ENCODE data around the gene CASTOR1.

CASTOR1 gene

GRCh38 chr22:30312053-30312452, 22.7 kb upstream of the CASTOR1 start:
- Mint-ChIP-seq H3K9me3 (no peaks in the 10 kb centered on the region), H3K27ac (peak overlapping the region; percentile 60), H3K4me3 (no peak overlapping the region), H3K27me3 (no peaks in the 10 kb centered on the region), H3K36me3 (ENCODE audit: low read depth) (peaks cover 56% of the 10 kb centered on the region), H3K4me1 (ENCODE audit: low read depth) (peaks cover 99% of the 10 kb centered on the region)
- intact Hi-C loops (cut with micrococcal nuclease): no loop called here

DNA sequence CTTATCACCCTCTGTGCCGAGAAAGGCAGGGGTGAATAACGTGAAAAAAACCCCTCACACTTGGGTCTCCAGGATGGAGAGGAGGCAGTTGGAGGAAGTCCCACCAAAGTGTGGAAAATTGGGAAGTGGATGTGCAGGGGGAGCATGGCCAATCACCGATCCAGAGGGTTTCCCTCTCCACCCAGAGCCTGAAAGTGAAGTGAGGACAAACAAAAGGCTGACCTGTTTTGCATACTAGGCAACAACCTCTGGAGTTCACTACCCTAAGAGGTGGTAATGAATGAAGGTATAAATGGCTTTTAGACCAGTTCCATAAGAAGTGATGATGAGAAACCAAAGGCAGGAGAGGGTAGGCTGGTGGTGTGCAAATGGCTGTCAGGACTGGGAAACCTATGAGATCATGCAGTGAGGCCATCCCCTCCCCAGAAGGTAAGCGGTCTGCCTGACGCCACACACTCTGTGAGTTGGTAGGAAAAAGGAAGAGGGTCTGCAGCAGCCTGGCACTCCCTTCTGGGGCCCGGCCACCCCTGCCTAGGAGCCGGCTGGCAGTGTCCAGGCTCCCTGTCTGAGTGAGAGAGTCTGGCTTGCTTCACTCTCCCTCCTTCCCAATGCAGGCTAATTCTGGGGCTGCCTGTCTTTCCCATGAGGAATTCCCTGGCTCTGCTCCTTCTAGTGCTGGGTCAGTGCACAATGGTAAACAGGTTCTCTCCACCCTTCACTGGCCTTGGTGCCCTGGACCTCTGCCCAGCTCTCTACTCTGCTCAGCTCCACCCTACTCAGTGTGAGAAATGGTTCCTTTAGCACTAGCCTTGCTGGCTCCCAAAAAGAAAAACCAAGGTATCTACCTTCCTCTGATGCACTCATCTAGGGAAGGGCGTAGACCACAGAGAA, 21.8 kb upstream of the CASTOR1 start:
- H3K36me3 Mint-ChIP-seq (ENCODE audit: low read depth): peaks cover 50% of the 10 kb centered on the region
- H3K27me3 Mint-ChIP-seq: no peaks in the 10 kb centered on the region
- intact Hi-C loops (cut with micrococcal nuclease): no loop called here
- H3K4me1 Mint-ChIP-seq (ENCODE audit: low read depth): peaks cover 100% of the 10 kb centered on the region
- peak overlapping the region; percentile 60 for H3K27ac Mint-ChIP-seq
- H3K9me3 Mint-ChIP-seq: no peaks in the 10 kb centered on the region
- no peak overlapping the region for H3K4me3 Mint-ChIP-seq

DNA sequence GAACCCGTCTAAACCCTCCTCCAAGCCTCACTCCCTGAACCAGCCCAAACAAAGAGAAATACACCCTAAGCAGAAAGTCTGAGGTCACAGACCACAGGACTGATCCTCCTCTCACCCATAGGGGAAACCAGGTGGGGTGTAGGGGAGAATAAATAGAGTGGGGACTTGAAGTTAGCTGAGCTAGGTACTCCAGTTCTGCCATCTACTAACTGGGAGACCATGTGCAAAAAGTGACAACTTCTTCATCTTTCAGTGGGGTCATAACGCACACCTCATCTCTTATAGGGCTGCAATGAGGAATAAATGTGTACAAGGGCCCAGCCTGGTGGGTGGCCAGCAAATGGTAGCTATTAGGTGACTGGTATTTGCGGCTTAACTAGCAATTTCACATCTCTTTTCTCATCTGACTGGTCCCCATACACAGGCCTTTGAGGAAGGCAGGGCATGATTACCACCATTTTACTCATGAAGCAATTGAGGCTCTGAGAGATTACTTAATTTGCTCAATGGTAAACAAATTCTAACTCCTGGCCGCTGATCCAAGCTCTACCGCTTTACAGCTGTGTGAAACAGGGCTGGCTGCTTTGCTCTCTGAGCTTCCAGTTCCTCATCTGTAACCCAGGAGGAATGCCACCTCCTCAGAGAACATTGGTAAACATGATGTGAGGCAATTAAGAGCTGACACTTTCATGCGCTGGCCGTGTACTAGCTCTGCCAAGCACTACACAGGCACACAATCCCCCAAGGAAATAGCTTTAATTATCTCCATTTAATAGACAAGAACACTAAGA, 20.8 kb upstream of the CASTOR1 start:
- Mint-ChIP-seq H3K9me3 (no peaks in the 10 kb centered on the region), H3K4me1 (ENCODE audit: low read depth) (peaks cover 100% of the 10 kb centered on the region), H3K27me3 (no peaks in the 10 kb centered on the region), H3K27ac (peak overlapping the region; percentile 60), H3K4me3 (no peak overlapping the region), H3K36me3 (ENCODE audit: low read depth) (peaks cover 40% of the 10 kb centered on the region)
- intact Hi-C loops (cut with micrococcal nuclease): no loop called here

DNA sequence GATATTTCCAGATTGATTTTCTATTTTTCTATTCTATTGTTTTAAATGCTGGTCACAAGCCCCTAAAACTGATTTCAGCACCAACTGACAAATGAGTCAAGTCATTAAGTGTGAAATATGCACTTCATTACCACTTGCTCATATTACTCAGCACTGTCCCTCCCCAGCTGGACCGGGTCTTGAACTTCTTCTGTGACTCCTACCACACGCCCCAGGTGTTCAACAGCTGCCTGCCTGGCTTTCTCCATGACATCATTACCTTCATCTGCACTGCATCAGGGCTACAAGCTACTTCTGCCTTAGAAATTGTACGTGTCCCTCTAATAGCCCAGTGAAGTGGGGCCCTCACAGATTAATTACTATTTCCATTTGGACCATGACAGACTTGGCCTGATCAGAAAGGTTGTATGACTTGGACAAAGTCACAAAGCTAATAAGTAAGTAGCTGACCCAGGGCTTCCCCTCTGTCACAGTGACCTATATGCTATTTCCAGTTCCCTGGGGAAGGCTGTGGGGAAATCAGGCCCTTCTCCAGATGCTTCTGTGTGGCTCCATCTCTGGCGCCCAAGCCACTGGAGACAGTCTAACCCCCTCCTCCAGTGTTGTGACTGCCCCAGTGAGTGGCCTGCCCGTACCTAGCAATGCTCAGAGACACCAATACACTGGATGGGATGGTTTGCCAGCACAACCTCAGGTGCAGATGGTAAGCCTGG, 19.4 kb upstream of the CASTOR1 start:
- H3K9me3 Mint-ChIP-seq: no peaks in the 10 kb centered on the region
- intact Hi-C loops (cut with micrococcal nuclease): no loop called here
- H3K27me3 Mint-ChIP-seq: no peaks in the 10 kb centered on the region
- H3K36me3 Mint-ChIP-seq (ENCODE audit: low read depth): peaks cover 39% of the 10 kb centered on the region
- no peak overlapping the region for H3K4me3 Mint-ChIP-seq
- peak overlapping the region; percentile 66 for H3K27ac Mint-ChIP-seq
- H3K4me1 Mint-ChIP-seq (ENCODE audit: low read depth): peaks cover 100% of the 10 kb centered on the region

- peaks cover 100% of the 10 kb centered on the region for H3K4me1 Mint-ChIP-seq (ENCODE audit: low read depth)
- no peak overlapping the region for H3K4me3 Mint-ChIP-seq
- no peaks in the 10 kb centered on the region for H3K9me3 Mint-ChIP-seq
- intact Hi-C loops (cut with micrococcal nuclease): no loop called here
- H3K27ac Mint-ChIP-seq: peak overlapping the region; percentile 66
- peaks cover 41% of the 10 kb centered on the region for H3K36me3 Mint-ChIP-seq (ENCODE audit: low read depth)
- H3K27me3 Mint-ChIP-seq: no peaks in the 10 kb centered on the region
These were observed 18.8 kb upstream of the CASTOR1 start for GRCh38 chr22:30308093-30308492.

- Mint-ChIP-seq H3K9me3 (no peaks in the 10 kb centered on the region), H3K4me1 (ENCODE audit: low read depth) (peaks cover 100% of the 10 kb centered on the region), H3K4me3 (no peak overlapping the region), H3K27me3 (no peaks in the 10 kb centered on the region), H3K27ac (peak overlapping the region; percentile 85), H3K36me3 (ENCODE audit: low read depth) (peaks cover 41% of the 10 kb centered on the region)
- intact Hi-C loops (cut with micrococcal nuclease): no loop called here
These were observed 17.8 kb upstream of the CASTOR1 start for GRCh38 chr22:30307041-30307574.

DNA sequence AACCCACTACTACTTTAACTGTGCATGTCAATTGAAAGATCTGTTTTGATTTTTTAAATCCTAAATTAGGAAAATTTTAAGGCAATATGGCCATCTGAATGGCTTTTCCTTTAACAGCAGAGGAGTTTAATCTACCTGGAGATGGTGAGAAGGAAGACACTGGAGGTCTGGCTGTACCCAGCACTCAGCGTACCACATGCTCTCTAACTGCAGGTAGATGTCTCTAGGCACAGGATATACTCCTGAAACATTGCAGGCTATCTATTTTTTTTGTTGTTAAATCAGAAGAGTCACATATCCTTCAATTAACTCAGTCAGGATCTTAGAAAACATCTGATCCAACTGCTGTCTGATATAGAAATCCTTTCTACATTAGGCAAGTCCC, 17.3 kb upstream of the CASTOR1 start:
- Mint-ChIP-seq H3K9me3 (no peaks in the 10 kb centered on the region), H3K27ac (peak overlapping the region; percentile 85), H3K4me3 (no peak overlapping the region), H3K36me3 (ENCODE audit: low read depth) (peaks cover 45% of the 10 kb centered on the region), H3K27me3 (no peaks in the 10 kb centered on the region), H3K4me1 (ENCODE audit: low read depth) (peaks cover 100% of the 10 kb centered on the region)
- intact Hi-C loops (cut with micrococcal nuclease): no loop called here

DNA sequence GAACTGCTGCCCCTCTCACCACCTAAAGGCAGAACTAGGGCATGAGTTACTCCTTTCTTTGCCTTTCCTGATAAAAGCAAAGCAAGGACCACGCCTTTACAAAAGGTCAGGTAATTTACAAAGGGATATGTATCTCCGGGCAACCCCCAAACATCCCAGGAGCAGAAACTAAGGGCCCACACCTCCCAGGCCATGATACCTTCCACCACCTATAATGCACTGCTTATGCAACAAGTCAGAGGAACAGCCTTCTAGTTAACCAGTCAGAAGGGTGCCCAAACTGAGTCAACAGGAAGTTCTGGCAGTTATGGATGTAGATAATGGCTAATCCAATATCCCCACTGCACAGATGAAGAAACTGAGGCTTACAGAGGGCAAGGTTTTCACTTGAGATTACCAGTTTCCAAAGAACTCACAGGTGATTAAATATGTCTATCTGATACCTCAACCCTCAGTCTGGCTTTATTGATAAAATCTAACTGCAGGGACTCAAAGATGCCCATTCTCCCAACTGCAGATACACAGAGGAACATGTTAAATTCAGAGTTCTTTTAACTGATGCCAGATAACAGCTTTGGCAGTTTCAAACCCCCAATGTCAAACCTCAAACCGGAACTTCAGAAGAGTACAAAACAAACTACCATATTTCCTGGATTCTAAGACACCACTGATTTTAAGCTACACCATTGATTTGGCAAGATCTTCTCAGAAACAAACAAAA, 16.8 kb upstream of the CASTOR1 start:
- no peaks in the 10 kb centered on the region for H3K27me3 Mint-ChIP-seq
- peak overlapping the region; percentile 52 for H3K4me3 Mint-ChIP-seq
- peak overlapping the region; percentile 85 for H3K27ac Mint-ChIP-seq
- no peaks in the 10 kb centered on the region for H3K9me3 Mint-ChIP-seq
- H3K4me1 Mint-ChIP-seq (ENCODE audit: low read depth): peaks cover 100% of the 10 kb centered on the region
- intact Hi-C loops (cut with micrococcal nuclease): loop anchor here (1.0 to 2.0 kb wide), 2 partner anchors 19 to 49 kb away; no protein-coding TSS in a partner anchor
- peaks cover 50% of the 10 kb centered on the region for H3K36me3 Mint-ChIP-seq (ENCODE audit: low read depth)

- H3K4me3 Mint-ChIP-seq: peak overlapping the region; percentile 52
- intact Hi-C loops (cut with micrococcal nuclease): loop anchor here (1.0 to 2.0 kb wide), 2 partner anchors 19 to 50 kb away; no protein-coding TSS in a partner anchor
These were observed 16.2 kb upstream of the CASTOR1 start for GRCh38 chr22:30305519-30305905.

DNA sequence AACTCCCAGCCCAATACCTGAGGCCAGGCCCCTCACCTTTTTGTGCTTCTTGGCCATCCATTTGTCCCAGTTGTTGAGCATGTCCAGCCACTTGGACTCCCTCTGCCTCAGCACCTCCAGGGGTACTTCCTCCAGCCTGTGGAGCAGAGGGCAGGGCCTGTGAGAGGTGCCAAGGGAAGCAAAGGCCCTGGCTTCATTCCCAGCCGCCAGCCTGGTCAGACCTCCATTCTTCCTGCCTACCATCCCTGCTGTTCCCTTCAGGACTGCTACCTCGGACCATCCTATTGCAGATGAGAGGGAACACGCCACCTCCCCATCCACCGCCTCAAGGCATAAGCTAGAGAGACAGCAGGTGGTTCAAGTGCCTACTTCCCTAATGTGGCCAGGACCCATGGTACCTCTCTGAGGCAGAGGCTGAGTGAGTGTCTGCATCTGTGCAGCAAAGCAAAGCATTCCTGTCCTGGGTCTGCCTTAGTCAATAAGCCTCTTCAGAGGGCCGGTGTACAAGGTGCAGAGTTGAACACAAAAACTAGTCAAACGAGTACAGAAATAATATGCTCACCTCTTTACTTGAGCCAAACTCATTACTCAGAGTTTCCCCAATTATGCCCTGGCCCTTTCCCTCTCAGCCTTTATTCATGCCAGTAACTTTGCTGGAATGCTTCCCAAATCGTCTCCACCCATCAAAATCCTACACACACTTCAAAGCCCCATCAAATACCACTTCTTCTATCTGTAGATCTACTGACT, 15.4 kb upstream of the CASTOR1 start:
- Mint-ChIP-seq H3K4me1 (ENCODE audit: low read depth) (peaks cover 93% of the 10 kb centered on the region), H3K27ac (peak overlapping the region; percentile 85), H3K36me3 (ENCODE audit: low read depth) (peaks cover 64% of the 10 kb centered on the region), H3K4me3 (no peak overlapping the region), H3K27me3 (no peaks in the 10 kb centered on the region), H3K9me3 (no peaks in the 10 kb centered on the region)
- intact Hi-C loops (cut with micrococcal nuclease): loop anchor here (1.0 to 2.0 kb wide), 2 partner anchors 20 to 51 kb away; no protein-coding TSS in a partner anchor

More at GRCh38 chr22:30305519-30305905, 16.2 kb upstream of the CASTOR1 start:
- Mint-ChIP-seq H3K9me3 (no peaks in the 10 kb centered on the region), H3K4me1 (ENCODE audit: low read depth) (peaks cover 100% of the 10 kb centered on the region), H3K36me3 (ENCODE audit: low read depth) (peaks cover 56% of the 10 kb centered on the region), H3K27me3 (no peaks in the 10 kb centered on the region), H3K27ac (peak overlapping the region; percentile 85)

GRCh38 chr22:30302810-30303138, 13.5 kb upstream of the CASTOR1 start:
- no peaks in the 10 kb centered on the region for H3K27me3 Mint-ChIP-seq
- H3K27ac Mint-ChIP-seq: peak overlapping the region; percentile 85
- H3K4me1 Mint-ChIP-seq (ENCODE audit: low read depth): peaks cover 74% of the 10 kb centered on the region
- H3K9me3 Mint-ChIP-seq: no peaks in the 10 kb centered on the region
- H3K36me3 Mint-ChIP-seq (ENCODE audit: low read depth): peaks cover 70% of the 10 kb centered on the region
- peak overlapping the region; percentile 59 for H3K4me3 Mint-ChIP-seq
- intact Hi-C loops (cut with micrococcal nuclease): loop anchor here (1.0 kb wide), 1 partner anchor 13 kb away; the partner anchor contains the start of gene CASTOR1

GRCh38 chr22:30301995-30302809, 12.9 kb upstream of the CASTOR1 start:
- H3K9me3 Mint-ChIP-seq: no peaks in the 10 kb centered on the region
- H3K4me1 Mint-ChIP-seq (ENCODE audit: low read depth): peaks cover 69% of the 10 kb centered on the region
- peak overlapping the region; percentile 59 for H3K4me3 Mint-ChIP-seq
- H3K27ac Mint-ChIP-seq: peak overlapping the region; percentile 85
- intact Hi-C loops (cut with micrococcal nuclease): loop anchor here (1.0 kb wide), 1 partner anchor 13 kb away; the partner anchor contains the start of gene CASTOR1
- peaks cover 76% of the 10 kb centered on the region for H3K36me3 Mint-ChIP-seq (ENCODE audit: low read depth)
- no peaks in the 10 kb centered on the region for H3K27me3 Mint-ChIP-seq
